Head of caudate nucleus (tissue), 42 donors: Measurements from ENCODE around the gene TDRD3.

Source experiments
- DNase-seq, 42 donors: peaks; one replicate each; pipeline versions ENCODE4 v3.0.0 to v3.0.0-alpha.2; 2020 to 2021; ENCODE audit warnings: mixed read lengths in 7 of 42
- intact Hi-C: fragments of 100-400 bp; cut with DNase I; formaldehyde crosslinking; loops from one replicate; pipeline ENCODE4 v1.15.0; 2022

The TDRD3 gene

DNA sequence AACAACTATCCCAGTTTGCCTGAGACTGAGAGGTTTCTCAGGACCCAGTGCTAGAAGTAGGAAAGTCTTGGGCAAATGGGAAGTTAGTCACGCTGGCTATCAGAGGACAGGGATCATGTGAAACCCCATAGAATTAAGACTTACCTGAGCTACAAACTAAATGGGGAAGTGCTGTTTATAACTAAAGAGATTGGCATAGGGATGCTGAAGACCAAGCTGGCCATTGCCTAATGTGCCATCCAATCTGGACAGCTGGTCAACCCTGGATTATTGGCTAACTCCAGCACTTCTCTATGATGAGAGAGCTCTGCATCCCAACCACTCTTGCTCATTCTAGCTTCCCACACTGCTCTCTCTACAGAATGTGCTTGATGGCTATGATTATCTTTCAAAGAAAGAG, 216.1 kb downstream of the TDRD3 start:
- intact Hi-C loops: no loop called here
- no peak for DNase-seq

DNA sequence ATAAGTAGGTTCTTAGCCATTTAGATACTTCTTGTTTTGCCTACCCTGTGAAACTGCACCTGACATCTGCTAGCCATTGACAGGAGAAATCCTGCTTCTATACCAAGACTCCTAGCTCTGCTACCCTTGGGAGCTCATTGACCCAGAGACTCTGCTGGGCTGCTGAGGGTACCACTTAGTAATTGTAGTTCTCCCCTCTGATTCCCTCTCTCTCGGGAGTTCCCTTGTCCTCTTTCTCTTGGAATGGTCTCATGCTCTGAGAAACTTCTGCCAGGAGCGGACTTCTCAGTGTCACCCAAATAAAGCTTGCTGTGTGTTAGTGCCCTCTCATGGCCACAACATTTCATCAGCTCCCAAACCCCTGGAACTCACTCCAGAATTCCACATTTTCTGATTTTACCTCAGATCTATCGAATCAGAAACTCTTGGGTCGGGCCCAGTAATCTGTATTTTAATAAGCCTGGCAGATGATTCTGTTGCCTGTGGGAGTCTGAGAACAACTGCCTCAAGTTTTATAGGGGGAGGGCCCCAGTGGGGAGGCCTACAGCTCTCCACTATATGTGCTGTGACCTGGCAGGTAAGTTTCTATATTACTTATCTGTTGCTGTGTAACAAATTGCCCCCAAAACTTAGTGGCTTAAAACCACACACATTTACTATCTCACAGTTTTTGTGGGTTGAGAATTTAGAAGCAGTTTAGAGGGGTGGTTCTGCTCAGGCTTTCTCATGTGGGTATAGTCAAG, 221.1 kb downstream of the TDRD3 start:
- intact Hi-C loops: no loop called here
- peak in 14 of 42 donors; percentile 4 to 63 (median 22) for DNase-seq

DNA sequence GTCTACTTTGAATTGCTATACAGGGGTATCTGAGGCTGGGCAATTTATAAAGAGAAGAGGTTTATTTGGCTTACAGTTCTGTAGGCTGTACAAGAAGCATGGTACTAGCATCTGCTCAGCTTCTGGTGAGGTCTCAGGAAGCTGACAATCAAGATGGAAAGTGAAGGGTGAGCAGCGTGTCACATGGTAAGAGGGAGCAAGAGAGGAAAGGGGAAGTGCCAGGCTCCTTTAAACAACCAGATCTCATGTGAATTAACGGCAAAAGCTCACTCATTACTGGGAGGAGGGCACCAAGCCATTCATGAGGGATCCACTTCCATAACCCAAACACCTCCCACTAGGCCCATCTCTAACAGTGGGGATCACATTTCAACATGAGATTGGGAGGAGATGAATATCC, 222.4 kb downstream of the TDRD3 start:
- intact Hi-C loops: no loop called here

DNA sequence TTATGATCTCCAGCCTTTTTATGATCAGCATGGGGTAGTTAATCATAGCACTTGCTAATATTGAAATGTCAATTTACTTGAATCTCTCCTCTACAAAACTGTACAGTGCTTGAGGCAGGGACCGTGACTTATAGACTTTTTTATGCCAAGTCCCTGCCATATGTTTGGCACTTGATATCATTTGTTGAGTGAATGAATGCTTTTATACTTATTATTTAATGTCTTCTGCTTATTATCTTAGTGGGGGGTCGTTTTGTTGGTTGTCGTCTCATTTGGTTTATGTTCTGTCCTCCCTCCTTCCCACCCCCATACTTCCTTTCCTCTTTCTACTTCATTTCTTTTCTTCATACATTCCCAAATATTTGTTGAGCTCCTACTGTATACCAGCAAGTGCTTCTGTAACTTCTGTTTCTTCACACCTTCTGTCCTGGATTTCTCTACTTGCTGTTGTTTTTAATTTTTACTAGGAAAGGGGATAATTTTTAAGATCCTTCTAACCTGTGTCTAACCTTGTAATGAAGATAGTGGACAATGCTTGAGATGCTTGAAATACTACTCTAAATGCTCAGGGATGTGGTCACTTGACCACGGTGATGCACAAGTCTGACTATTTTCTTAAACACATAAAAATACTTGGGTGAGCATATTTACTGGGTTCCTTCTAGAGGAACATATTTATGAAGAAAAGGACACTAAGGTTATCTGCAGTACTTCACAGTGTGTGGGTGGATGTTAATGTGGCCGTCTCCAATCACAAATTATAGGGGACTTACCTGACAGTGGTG, 223.8 kb downstream of the TDRD3 start:
- intact Hi-C loops: no loop called here
- DNase-seq: no peak

More for the DNA sequence above, 222.4 kb downstream of the TDRD3 start:
- DNase-seq: no peak

DNA sequence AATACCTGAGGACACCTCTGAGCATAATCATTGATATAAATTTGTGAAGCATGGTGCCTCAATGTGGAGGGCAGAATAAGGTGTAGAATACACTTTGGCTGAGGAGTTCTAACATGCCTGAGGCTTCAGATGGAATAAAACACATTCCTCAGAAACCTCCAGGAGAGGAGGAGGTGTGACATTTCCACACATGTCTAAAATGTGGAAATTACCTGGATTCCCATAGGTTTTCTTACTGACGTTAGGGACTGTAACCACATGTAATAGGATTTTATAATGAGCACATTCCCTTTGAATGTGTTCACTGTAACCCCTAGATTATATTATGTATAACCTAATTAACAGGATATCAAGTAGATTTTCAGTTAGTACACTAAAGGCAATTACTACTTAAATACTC, 226.1 kb downstream of the TDRD3 start:
- intact Hi-C loops: no loop called here
- DNase-seq: no peak
